D341Med (cell line): ENCODE measurements around the gene UBD.

Experiments
- DNase-seq: peaks from one replicate; pipeline ENCODE4 v3.0.0; 2012; ENCODE audit warnings: low spot score

UBD gene

DNA sequence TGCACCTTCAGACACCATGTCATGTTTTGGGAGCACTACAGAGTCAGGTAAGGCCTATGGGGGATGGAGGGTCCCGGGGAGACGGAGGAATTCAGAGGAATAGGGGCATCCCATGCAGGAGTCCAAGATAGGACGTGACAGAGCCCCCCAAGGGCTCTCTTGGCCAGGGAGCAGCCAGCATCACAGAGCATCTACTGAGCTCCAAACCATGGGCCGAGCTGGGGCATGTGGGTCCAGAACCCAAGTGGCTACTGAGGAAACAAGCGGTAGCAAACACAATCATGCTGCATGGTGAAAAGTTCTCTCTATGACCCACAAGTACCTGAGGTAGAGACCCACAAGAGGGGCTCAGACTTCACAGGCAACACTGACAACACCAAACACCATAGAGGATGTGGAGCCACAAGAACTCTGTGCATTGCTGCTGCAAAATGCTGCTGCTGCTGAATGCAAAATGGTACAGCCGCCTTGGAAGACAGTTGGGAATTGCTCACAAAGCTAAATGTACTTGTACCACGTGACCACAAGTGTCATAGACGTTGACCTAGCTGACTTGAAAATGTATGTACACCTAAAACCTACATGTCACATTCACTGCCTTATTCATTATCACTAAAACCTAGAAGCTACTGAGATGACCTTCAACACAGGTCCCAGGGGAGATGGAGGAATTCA is 38.4 kb downstream of the UBD start:
- DNase-seq, result no peak

- DNase-seq, result no peak
Measured at GRCh38 chr6:29520232-29520631, 39.3 kb downstream of the UBD start.

DNA sequence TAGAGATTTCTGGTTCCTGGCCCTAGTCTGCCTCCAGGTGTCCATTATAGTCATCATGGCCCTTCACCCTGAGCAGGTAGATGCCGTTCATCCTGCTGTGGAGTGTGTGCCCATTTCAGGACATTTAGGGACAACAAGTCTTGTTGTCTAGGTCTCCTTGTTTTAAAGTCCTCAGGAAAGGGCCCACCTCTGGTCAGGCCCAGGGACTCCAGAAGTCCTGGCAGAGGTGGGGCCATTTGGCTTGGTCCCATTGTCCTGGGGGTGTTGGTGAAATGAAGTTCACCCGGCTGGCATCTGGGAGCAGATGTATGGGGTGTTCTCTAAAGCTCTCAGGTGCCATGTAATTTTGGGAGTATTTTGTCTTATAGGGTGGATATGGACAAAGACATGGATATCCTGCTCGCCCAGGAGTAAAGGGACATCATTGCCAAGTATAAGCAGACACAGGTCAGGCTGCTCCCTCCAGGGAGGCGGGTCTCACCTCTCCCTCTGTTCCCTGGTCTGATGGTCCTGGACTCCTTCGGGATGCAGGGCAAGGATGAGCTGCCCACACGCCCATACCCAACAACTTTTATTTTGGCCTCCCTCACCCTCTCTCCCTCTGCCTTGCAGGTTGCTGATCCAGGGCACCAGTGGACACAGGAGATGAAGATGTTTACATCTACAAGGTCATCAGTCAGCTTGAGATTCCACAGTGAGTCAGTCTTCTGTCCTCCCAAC is 40.1 kb downstream of the UBD start:
- DNase-seq, result no peak

- DNase-seq, result no peak
Measured at GRCh38 chr6:29517728-29518440, 41.6 kb downstream of the UBD start.

DNA sequence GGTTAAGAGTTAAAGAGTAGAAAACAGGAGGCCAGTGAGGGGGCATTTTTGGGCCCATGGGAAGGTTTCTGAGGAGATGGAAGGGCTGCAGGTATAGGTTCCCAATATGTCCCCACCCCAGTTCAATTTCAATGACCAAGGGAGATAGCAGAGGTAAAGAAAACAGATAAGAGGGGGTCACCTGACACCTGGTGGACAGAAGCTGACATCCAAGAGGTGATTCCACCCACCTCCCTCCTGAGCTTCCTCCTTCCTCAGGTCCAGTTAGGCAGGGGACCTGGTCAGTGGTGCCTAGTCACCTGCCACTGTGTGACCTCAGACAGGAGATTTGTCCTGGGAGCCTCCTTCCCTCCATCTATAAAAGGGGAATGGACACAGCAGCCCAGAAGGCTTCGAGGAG is 42.3 kb downstream of the UBD start:
- DNase-seq, result no peak

- no peak for DNase-seq
Measured at GRCh38 chr6:29516108-29516507, 43.4 kb downstream of the UBD start.

- DNase-seq, result no peak
Measured at GRCh38 chr6:29510746-29511300, 48.7 kb downstream of the UBD start.

DNA sequence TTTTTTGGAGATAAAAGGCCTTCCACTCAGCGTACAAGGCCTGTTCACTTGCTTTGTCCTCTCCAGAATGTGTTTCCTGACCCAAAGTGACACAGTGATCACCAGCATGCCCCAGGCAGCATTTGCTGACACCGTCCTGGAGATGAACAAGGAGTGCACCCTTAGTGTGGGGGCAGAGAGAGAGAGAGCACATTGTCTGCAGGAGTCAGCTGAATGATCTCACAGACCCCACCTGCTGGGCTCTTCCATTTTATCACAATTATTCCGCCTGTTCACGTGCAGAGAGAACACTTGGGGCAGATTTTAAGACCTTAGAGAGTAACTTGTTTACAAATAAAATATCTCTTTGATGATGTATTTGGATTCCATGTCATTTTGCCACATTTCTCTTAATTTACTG is 49.3 kb downstream of the UBD start:
- DNase-seq, result no peak

DNA sequence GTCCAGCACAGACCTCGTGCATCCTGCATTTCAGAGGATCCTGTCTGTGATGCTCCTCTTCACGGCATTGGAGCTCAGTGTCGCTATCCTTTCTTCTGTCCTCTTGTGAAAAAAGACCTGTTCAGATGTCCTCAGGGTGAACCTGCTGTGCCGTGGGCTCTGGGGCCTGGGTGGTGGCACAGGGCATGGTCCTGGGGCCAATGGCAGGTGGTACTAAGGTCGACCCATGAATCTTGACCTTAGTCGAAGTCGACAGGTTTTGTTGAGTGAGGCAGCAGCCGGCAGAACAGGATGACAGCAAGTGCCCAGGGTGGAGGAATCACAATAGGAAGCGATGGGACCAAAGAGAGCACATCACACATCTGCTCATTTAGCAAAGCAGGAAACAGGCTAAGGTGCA is 49.8 kb downstream of the UBD start:
- DNase-seq, result no peak

DNA sequence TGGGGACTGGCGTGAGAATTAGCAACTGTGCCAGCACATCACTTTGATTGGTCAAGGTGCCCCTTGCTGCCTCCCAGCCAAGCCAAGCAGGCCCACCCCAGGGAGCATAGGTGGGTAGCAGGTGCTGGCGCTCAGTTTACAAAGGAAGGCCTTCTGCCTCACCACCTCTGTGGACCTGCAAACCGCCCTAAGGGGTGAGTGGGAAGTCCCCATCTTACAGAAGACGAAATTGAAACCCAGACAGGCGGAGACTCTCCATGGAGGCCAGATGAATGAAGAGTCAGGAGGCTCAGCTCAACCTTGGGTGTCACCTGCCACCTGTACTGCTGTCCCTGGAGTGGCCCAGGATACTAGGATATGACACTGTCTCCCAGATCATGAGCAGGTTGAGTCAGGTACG is 50.3 kb downstream of the UBD start:
- DNase-seq, result no peak

GRCh38 chr6:29507319-29507718 is 52.2 kb downstream of the UBD start:
- no peak for DNase-seq

- DNase-seq, result no peak
Measured at GRCh38 chr6:29506446-29507067, 53.0 kb downstream of the UBD start.

- no peak for DNase-seq
Measured at GRCh38 chr6:29505808-29506207, 53.7 kb downstream of the UBD start.
